Spinal cord (tissue), 10 donors: Measurements from ENCODE around the gene IMMP2L. TPM values are rescaled to one million over a fixed set of nuclear protein-coding genes. Genes with fewer than 3 reads are reported as not detected.

Experiments
- DNase-seq, 6 donors: peaks; one replicate each; pipeline versions ENCODE4 v3.0.0 to v3.0.0-alpha.2; 2013 to 2015; ENCODE audit warnings: low spot score in 6 of 6, low read depth in 4 of 6
- H3K27ac ChIP-seq: one replicate; pipeline ENCODE4 v1.5.1; 2013; ENCODE audit warnings: low read depth, low read length, control low read depth
- H3K27me3 ChIP-seq: one replicate; pipeline ENCODE4 v1.6.1; 2013; ENCODE audit warnings: low read length; ENCODE audit not compliant: control insufficient read depth, insufficient read depth
- H3K36me3 ChIP-seq: one replicate; pipeline ENCODE4 v1.6.1; 2013; ENCODE audit warnings: low read length; ENCODE audit not compliant: control insufficient read depth, insufficient read depth
- H3K4me1 ChIP-seq: one replicate; pipeline ENCODE4 v1.6.1; 2013; ENCODE audit warnings: low read length; ENCODE audit not compliant: control insufficient read depth, insufficient read depth
- H3K4me3 ChIP-seq: one replicate; pipeline ENCODE4 v1.5.1; 2013; ENCODE audit warnings: low read depth, low read length, control low read depth
- H3K9me3 ChIP-seq: one replicate; pipeline ENCODE4 v1.6.1; 2013; ENCODE audit warnings: low read length; ENCODE audit not compliant: control insufficient read depth, insufficient read depth
- WGBS: methylation state at CpG from one replicate; pipeline ENCODE4 v1.1.5; 2013; ENCODE audit warnings: missing lambda C conversion rate; ENCODE audit not compliant: insufficient coverage; 5-methylcytosine and 5-hydroxymethylcytosine counted together
- polyA plus RNA-seq, 2 donors: library from polyadenylated mRNA; unstranded; fragments of 120-200 nt; gene quantifications; one replicate each; pipeline ENCODE4 v1.2.1, GENCODE V29; 2013; ENCODE audit not compliant: insufficient read length in 2 of 2
- total RNA-seq, 2 donors: library from RNA; depleted of rRNA in 1 of 2; stranded (reverse); fragments of 120-200 nt in 1 of 2; fragments of >200 nt in 1 of 2; gene quantifications; one replicate each; pipeline versions ENCODE4 v1.2.3 to v1.2.4, GENCODE V29; 2013 to 2014
- donor health status: healthy.

The IMMP2L gene
- total and polyA plus RNA-seq, 4 donors, result 14.8 to 26.8 (median 17.4) TPM

DNA sequence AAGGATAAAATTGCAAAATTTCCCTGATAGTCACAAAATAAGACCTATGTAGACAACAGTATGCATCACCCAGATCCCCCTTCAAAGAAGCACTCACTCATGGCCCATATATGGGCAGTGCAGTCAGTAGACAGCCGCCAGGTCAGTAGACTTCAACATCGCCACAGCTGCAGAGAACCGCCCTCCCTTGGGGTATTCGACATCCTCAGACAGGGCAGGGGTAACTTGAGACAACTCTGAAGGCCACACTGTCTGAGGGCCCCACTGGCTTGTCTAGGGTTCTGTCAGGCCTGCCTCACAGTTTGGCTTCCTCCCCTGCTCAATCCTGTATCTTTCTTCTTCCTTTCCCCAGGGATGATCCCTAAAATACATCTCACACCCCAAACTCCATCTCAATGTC lies 172.3 kb downstream of the IMMP2L start:
- Histone ChIP-seq H3K36me3 (no peaks in the 10 kb centered on the region), H3K27ac (no peak overlapping the region), H3K4me3 (no peak overlapping the region), H3K27me3 (no peaks in the 10 kb centered on the region), H3K4me1 (peaks cover 4% of the 10 kb centered on the region), H3K9me3 (no peaks in the 10 kb centered on the region)
- no peak for DNase-seq
- 98% methylated on average over 4 of the region's 4 CpGs for WGBS

DNA sequence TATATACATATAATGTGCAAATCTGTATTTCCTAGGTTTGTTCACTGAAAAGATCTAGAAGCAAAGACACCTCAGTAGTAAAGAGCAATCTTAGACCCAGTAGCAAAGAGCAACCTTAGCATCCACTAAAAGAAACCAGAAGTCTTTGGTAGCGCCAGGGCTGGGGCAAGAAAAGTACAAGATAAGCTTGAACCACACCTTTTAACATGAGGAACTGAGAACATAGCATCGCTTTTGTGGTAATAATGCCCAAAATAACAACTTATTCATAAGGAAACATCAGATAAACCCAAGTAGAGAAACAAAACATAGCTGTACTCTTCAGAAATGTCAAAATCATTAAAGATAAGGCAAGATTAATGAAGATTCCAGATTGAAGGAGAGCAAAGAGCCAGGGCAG lies 173.4 kb downstream of the IMMP2L start:
- Histone ChIP-seq H3K27me3 (no peaks in the 10 kb centered on the region), H3K27ac (no peak overlapping the region), H3K9me3 (no peaks in the 10 kb centered on the region), H3K36me3 (no peaks in the 10 kb centered on the region), H3K4me3 (no peak overlapping the region), H3K4me1 (peaks cover 4% of the 10 kb centered on the region)
- no peak for DNase-seq
- 83% methylated on average over 1 of the region's 2 CpGs for WGBS

DNA sequence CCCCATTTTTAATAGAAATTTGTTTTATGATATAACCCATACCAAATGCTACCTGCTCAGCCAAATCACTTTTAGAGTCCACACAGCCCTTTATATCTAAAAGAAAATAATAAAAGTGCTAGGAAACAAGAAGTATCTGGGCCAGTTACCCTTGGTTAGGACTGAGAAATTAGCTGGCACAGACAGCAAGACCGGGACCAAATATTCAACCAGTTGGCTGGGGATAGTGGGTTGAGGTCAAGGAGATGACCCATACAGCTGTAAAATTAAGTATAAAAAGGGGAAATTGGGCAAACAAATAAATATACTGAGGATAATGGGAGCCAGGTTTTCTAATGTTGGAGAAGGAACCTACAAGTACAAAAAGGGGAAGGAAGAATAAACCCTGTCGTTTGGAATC lies 174.3 kb downstream of the IMMP2L start:
- no peak for DNase-seq
- no peak overlapping the region for H3K4me3 ChIP-seq
- H3K9me3 ChIP-seq, result no peaks in the 10 kb centered on the region
- no CpG with 5 or more reads among the region's 2 CpGs for WGBS
- peaks cover 4% of the 10 kb centered on the region for H3K4me1 ChIP-seq
- no peaks in the 10 kb centered on the region for H3K27me3 ChIP-seq
- no peaks in the 10 kb centered on the region for H3K36me3 ChIP-seq
- H3K27ac ChIP-seq, result no peak overlapping the region

DNA sequence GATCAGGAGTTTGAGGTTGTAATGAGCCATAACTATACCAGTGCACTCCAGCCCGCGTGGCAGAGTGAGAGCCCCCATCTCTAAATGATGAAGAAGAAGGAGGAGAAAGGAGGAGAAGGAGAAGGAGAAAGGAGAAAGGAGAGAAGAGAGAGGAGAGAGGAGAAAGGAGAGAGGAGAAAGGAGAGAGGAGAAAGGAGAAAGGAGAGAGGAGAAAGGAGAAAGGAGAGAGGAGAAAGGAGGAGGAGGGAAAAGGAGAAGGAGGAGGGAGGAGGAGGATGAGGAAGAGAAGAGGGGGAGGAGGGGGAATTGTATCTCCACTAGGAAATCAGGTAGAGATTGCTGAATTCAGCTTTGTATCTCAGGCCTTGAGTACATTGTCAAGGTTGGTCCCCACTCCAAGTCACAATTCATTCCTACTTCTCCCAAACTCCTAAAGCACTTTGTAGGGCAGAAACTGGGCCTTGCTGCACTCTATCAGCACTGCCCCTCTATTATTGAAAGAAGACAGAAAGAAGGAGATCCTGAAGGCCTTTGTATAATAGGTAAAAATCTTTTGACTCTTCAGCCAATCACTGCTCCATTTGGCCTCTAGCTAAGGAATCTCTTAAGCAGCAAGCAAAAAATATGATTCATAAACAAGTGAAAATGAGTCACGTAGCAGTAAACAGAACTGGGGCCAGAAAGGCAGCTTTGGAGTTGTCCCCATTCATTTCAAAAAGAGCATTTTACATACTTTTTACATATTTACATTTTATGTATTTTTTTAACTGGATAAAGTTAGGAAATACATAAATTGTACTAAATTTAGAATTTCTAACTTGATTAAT lies 178.0 kb downstream of the IMMP2L start:
- H3K27me3 ChIP-seq, result no peaks in the 10 kb centered on the region
- H3K9me3 ChIP-seq, result no peaks in the 10 kb centered on the region
- no peaks in the 10 kb centered on the region for H3K4me1 ChIP-seq
- 100% methylated on average over 2 of the region's 3 CpGs for WGBS
- DNase-seq, result no peak
- H3K4me3 ChIP-seq, result no peak overlapping the region
- no peak overlapping the region for H3K27ac ChIP-seq
- H3K36me3 ChIP-seq, result no peaks in the 10 kb centered on the region

DNA sequence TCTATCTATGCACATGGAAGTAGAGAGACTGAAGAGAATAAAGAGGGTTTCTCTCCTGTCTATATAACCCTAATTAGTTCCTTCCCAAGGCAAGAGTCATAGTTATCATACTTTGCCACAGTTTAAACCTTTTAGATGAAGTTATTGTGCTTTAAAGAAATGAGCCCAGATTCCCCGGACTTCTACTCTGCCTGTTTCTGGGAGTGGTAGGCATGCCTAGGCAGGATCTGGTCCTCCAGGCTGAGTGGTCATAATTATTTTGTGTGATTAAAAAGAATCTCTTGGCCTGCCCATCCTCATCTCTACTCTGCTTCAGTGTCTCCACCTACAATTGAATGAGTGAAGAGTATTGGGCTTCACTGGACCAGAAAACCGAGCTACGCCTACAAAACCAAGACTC lies 179.2 kb downstream of the IMMP2L start:
- Histone ChIP-seq H3K36me3 (no peaks in the 10 kb centered on the region), H3K27ac (no peak overlapping the region), H3K4me1 (no peaks in the 10 kb centered on the region), H3K4me3 (no peak overlapping the region), H3K9me3 (no peaks in the 10 kb centered on the region), H3K27me3 (no peaks in the 10 kb centered on the region)
- DNase-seq, result no peak
- no CpG with 5 or more reads among the region's 3 CpGs for WGBS

DNA sequence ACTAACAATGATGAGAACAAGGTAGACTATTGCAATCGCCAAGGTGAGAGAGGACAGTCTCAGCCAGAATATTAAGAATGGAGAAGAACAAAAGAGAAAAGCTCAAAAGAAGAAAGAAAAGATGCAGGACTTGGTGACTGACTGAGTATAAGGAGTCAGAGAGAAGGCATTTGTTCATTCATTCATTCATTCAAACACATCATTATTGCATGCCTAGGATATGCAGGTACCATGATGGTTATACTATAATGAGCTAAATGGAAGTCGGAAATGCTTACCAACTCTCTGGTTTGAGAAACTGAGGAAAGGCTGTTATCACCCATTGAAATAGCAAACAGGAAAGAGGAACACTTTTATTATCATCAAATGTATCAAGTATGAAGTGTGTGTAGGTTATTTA lies 180.7 kb downstream of the IMMP2L start:
- Histone ChIP-seq H3K4me3 (no peak overlapping the region), H3K27me3 (no peaks in the 10 kb centered on the region), H3K9me3 (no peaks in the 10 kb centered on the region), H3K27ac (no peak overlapping the region), H3K4me1 (no peaks in the 10 kb centered on the region), H3K36me3 (no peaks in the 10 kb centered on the region)
- DNase-seq, result no peak
- no CpG with 5 or more reads among the region's 2 CpGs for WGBS

DNA sequence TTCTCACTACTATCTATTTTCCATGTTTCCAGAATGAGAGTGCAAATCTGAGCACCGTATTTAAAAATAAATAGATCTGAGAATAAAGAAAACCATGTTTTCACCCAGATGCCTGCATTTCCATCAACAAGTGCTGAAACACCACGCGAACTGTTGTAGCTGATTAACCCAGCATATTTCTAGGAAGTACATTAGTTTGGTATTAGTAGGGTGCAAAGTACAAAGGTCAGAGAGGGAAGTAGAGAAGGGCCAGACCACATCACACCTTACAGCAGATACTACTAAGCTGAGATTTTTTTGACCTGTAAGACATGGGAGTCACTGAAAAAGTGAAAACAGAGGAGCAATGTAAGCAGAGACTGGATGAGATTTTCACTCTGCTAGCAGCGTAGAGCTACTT lies 181.3 kb downstream of the IMMP2L start:
- DNase-seq, result no peak
- H3K36me3 ChIP-seq, result no peaks in the 10 kb centered on the region
- 100% methylated on average over 1 of the region's 4 CpGs for WGBS

DNA sequence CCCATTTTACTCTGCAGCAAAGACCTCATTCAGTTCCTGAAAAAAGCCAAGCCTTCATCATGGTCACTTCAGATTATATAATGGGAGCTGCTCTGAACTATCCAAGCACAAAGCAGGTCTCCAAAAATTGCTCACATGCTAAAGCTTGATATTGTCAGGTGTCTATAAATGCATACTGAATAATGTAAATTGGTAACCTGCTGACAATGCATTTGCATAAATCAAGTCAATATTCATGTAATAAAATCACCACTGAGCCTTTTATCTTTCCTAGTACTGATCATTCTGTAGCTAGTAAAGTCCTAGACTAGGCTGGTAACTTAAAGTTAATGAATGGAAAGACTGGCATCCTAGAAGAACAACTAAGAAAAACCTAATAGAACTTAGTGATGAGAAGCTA lies 188.3 kb downstream of the IMMP2L start:
- no peaks in the 10 kb centered on the region for H3K4me1 ChIP-seq
- no peak overlapping the region for H3K4me3 ChIP-seq
- H3K9me3 ChIP-seq, result no peaks in the 10 kb centered on the region
- no peak for DNase-seq
- no peaks in the 10 kb centered on the region for H3K27me3 ChIP-seq
- no peaks in the 10 kb centered on the region for H3K36me3 ChIP-seq
- no peak overlapping the region for H3K27ac ChIP-seq

More for the DNA sequence above, 181.3 kb downstream of the IMMP2L start:
- no peaks in the 10 kb centered on the region for H3K4me1 ChIP-seq
- no peaks in the 10 kb centered on the region for H3K9me3 ChIP-seq
- no peak overlapping the region for H3K27ac ChIP-seq
- no peaks in the 10 kb centered on the region for H3K27me3 ChIP-seq
- H3K4me3 ChIP-seq, result no peak overlapping the region

DNA sequence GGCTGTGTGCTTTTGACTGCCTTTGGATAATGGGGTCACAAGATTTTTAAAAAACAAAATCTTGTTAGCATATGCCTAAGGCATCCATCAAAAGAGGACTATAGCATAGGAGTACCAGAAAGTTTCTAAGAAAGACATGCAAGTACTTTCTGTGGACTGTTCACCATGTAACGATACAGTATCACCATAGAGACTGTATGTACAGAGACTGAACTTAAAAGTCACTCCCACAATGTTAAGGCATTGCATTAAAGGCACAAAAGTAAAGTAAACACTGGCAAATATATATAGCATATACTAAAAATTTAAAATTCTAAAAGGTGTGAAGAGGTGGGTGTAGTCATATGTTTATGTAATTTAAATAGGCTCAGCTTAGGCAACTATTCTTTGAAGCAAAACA lies 190.9 kb downstream of the IMMP2L start:
- no peaks in the 10 kb centered on the region for H3K36me3 ChIP-seq
- DNase-seq, result no peak
- no peaks in the 10 kb centered on the region for H3K27me3 ChIP-seq
- H3K9me3 ChIP-seq, result no peaks in the 10 kb centered on the region
- no peaks in the 10 kb centered on the region for H3K4me1 ChIP-seq
- no CpG with 5 or more reads among the region's 1 CpG for WGBS
- no peak overlapping the region for H3K27ac ChIP-seq
- H3K4me3 ChIP-seq, result no peak overlapping the region

DNA sequence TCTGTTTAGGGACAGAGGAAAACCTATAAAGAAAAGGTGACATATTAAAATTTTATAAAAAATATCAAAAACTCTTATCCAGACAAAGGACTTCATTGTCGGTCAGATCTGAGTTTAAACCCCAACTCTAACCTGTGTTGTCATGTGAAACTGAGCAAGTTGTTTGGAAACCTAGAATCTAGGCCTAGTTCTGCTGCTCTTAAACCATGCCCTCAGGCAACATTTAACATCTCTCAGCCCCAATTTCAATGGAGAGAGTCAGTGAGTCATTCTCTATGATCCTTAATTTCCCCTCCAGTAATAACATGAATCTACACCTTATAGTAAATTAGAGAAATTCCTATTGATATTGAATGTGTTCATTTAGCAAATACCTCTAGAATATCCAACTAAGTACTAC lies 192.3 kb downstream of the IMMP2L start:
- no peak for DNase-seq
- no peaks in the 10 kb centered on the region for H3K4me1 ChIP-seq
- H3K36me3 ChIP-seq, result no peaks in the 10 kb centered on the region
- H3K4me3 ChIP-seq, result no peak overlapping the region
- H3K27me3 ChIP-seq, result no peaks in the 10 kb centered on the region
- H3K9me3 ChIP-seq, result no peaks in the 10 kb centered on the region
- no peak overlapping the region for H3K27ac ChIP-seq
- no CpG with 5 or more reads among the region's 1 CpG for WGBS
